HPDE6-E6E7 (cell line): ENCODE measurements around the gene CHD9NB.

Source experiments
- DNase-seq: peaks from one replicate; pipeline ENCODE4 v3.0.0; 2011; ENCODE audit warnings: missing footprints; ENCODE audit errors: extremely low spot score

CHD9NB gene

GRCh38 chr16:53031323-53031942, 21.3 kb downstream of the CHD9NB start:
- peak; percentile 51 for DNase-seq

- no peak for DNase-seq
Measured at GRCh38 chr16:53029971-53030370, 22.7 kb downstream of the CHD9NB start.

- DNase-seq, result no peak
Measured at GRCh38 chr16:53024045-53024444, 28.7 kb downstream of the CHD9NB start.

- DNase-seq, result peak; percentile 60
Measured at GRCh38 chr16:53022374-53022773, 30.3 kb downstream of the CHD9NB start.

- DNase-seq, result no peak
Measured at GRCh38 chr16:53018834-53019416, 33.8 kb downstream of the CHD9NB start.

GRCh38 chr16:53014287-53014686, 38.4 kb downstream of the CHD9NB start:
- DNase-seq, result no peak

- DNase-seq, result no peak
Measured at GRCh38 chr16:53007095-53007494, 45.6 kb downstream of the CHD9NB start.

- DNase-seq, result no peak
Measured at GRCh38 chr16:52997922-52998321, 54.8 kb downstream of the CHD9NB start.

GRCh38 chr16:52994942-52995341, 57.8 kb downstream of the CHD9NB start:
- no peak for DNase-seq

GRCh38 chr16:52993179-52993578, 59.5 kb downstream of the CHD9NB start:
- no peak for DNase-seq

- no peak for DNase-seq
Measured at GRCh38 chr16:52991572-52991971, 61.1 kb downstream of the CHD9NB start.
